Fibroblast of lung (primary cell): ENCODE measurements around the gene CAVIN2. TPM values are rescaled to one million over a fixed set of nuclear protein-coding genes. Genes with fewer than 3 reads are reported as not detected.

Experiments
- DNase-seq, 2 donors: peaks; one replicate each; pipeline versions ENCODE4 v3.0.0 to v3.0.0-alpha.2; 2010; ENCODE audit warnings: low read depth in 2 of 2
- H2AFZ ChIP-seq: 2 replicates; pipeline ENCODE4 v1.5.1; 2012; ENCODE audit warnings: low read length, control low read depth, inconsistent platforms
- H3K27ac ChIP-seq: 2 replicates; pipeline ENCODE4 v1.5.1; 2011; ENCODE audit warnings: low read length, control low read depth; ENCODE audit not compliant: insufficient read depth
- H3K27me3 ChIP-seq: 2 replicates; pipeline ENCODE4 v1.5.1; 2011; ENCODE audit warnings: mild to moderate bottlenecking, low read length; ENCODE audit not compliant: control insufficient read depth, insufficient read depth
- H3K36me3 ChIP-seq: 2 replicates; pipeline ENCODE4 v1.5.1; 2011; ENCODE audit warnings: low read length; ENCODE audit not compliant: control insufficient read depth, insufficient read depth
- H3K4me1 ChIP-seq: 2 replicates; pipeline ENCODE4 v1.5.1; 2011; ENCODE audit warnings: low read length; ENCODE audit not compliant: control insufficient read depth, insufficient read depth; ENCODE audit errors: extremely low read depth
- H3K4me2 ChIP-seq: 2 replicates; pipeline ENCODE4 v1.5.1; 2011; ENCODE audit warnings: low read length, control low read depth; ENCODE audit not compliant: insufficient read depth; ENCODE audit errors: extremely low read depth
- H3K4me3 ChIP-seq, 4 experiments: fragments of 200-600 bp in 1 of 4; sonication (generic) in 1 of 4; replicated peaks in 1 of 4; 2 replicates each; pipeline ENCODE4 v1.5.1; 2011 to 2016; ENCODE audit warnings: low read length in 4 of 4, low read depth in 3 of 4, mild to moderate bottlenecking in 3 of 4, control low read depth in 2 of 4, inconsistent platforms in 1 of 4, mixed read lengths in 1 of 4; ENCODE audit not compliant: insufficient read depth in 1 of 4; ENCODE audit errors: control extremely low read depth in 1 of 4
- H3K79me2 ChIP-seq: 2 replicates; pipeline ENCODE4 v1.5.1; 2012; ENCODE audit warnings: mild to moderate bottlenecking, low read length, inconsistent platforms; ENCODE audit not compliant: control insufficient read depth, insufficient read depth
- H3K9ac ChIP-seq: 2 replicates; pipeline ENCODE4 v1.5.1; 2011; ENCODE audit warnings: mild to moderate bottlenecking, low read length, control low read depth; ENCODE audit not compliant: insufficient read depth
- H3K9me3 ChIP-seq: 2 replicates; pipeline ENCODE4 v1.5.1; 2012; ENCODE audit warnings: low read depth, low read length; ENCODE audit not compliant: control insufficient read depth, insufficient read depth
- H4K20me1 ChIP-seq: 2 replicates; pipeline ENCODE4 v1.5.1; 2011; ENCODE audit warnings: low read length; ENCODE audit not compliant: control insufficient read depth, insufficient read depth; ENCODE audit errors: extremely low read depth
- EZH2 ChIP-seq: IDR thresholded peaks from 2 replicates; pipeline ENCODE4 v1.5.1; 2012; ENCODE audit warnings: low read length, control low read depth, mild to moderate bottlenecking; ENCODE audit errors: missing control alignments
- polyA plus RNA-seq, 2 donors: library from polyadenylated mRNA; depleted of rRNA in 1 of 2; stranded (reverse) in 1 of 2; unstranded in 1 of 2; fragments of >200 nt; gene quantifications; 2 replicates each; pipeline ENCODE4 v1.2.1, GENCODE V29; 2011 to 2012; ENCODE audit warnings: missing spikeins in 1 of 2
- total RNA-seq: library from RNA; depleted of rRNA; stranded (reverse); fragments of >200 nt; gene quantifications from 2 replicates; pipeline ENCODE4 v1.2.1, GENCODE V29; 2014
- TF ChIP-seq, protein P1 (sequence below), 2 donors: IDR thresholded peaks in 1 of 2; conservative IDR thresholded peaks in 1 of 2; 1 replicate in 1 of 2; 2 replicates in 1 of 2; pipeline ENCODE4 v1.5.1; 2011 to 2012; ENCODE audit warnings: low read length in 2 of 2, control low read depth in 1 of 2, inconsistent platforms in 1 of 2, low read depth in 1 of 2, mild to moderate bottlenecking in 1 of 2

The CAVIN2 gene
- total and polyA plus RNA-seq, 2 donors (not counting 1 experiment from before 2014, with no cell fraction given): 25.1 to 28.1 TPM

DNA sequence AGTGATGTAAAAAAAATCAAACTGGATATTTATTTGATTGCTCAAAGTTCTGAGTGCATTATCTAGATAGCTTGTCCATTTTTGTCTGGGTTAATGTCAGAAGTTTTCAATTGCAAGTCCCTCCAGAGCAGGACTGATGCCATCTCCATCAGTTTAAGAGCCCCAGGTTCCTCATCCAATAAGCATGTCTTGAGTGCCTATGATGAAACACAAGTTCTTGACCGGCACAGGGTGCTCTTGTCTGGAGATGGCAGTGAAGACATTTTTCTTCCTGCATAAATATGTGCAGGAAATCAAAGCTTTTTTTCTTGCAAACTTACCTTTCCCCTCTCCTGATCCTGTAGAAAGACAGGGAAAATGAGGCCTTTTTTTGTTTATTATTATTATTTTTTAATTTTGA lies 31.9 kb downstream of the CAVIN2 start:
- H2AFZ ChIP-seq: no peak overlapping the region
- H3K79me2 ChIP-seq: no peaks in the 10 kb centered on the region
- H3K36me3 ChIP-seq: no peaks in the 10 kb centered on the region
- H3K27me3 ChIP-seq: no peaks in the 10 kb centered on the region
- H3K4me2 ChIP-seq: no peak overlapping the region
- no peaks in the 10 kb centered on the region for H4K20me1 ChIP-seq
- no peak for TF ChIP-seq EZH2
- TF ChIP-seq, protein P1, sequence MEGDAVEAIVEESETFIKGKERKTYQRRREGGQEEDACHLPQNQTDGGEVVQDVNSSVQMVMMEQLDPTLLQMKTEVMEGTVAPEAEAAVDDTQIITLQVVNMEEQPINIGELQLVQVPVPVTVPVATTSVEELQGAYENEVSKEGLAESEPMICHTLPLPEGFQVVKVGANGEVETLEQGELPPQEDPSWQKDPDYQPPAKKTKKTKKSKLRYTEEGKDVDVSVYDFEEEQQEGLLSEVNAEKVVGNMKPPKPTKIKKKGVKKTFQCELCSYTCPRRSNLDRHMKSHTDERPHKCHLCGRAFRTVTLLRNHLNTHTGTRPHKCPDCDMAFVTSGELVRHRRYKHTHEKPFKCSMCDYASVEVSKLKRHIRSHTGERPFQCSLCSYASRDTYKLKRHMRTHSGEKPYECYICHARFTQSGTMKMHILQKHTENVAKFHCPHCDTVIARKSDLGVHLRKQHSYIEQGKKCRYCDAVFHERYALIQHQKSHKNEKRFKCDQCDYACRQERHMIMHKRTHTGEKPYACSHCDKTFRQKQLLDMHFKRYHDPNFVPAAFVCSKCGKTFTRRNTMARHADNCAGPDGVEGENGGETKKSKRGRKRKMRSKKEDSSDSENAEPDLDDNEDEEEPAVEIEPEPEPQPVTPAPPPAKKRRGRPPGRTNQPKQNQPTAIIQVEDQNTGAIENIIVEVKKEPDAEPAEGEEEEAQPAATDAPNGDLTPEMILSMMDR (conservative IDR thresholded peaks at IDR 0.05 in 1 of 2, IDR thresholded peaks at IDR 0.05 in 1 of 2; ENCODE audit: low read depth in 1 of 2, low read length in 2 of 2): no peak
- no peaks in the 10 kb centered on the region for H3K4me1 ChIP-seq
- no peaks in the 10 kb centered on the region for H3K9me3 ChIP-seq
- no peak for DNase-seq
- no peak overlapping the region for H3K27ac ChIP-seq
- no peak overlapping the region for H3K9ac ChIP-seq
- H3K4me3 ChIP-seq: no peak overlapping the region

- Histone ChIP-seq H3K9me3 (no peaks in the 10 kb centered on the region), H3K27me3 (no peaks in the 10 kb centered on the region), H3K4me1 (no peaks in the 10 kb centered on the region), H4K20me1 (no peaks in the 10 kb centered on the region), H3K9ac (no peak overlapping the region), H3K36me3 (no peaks in the 10 kb centered on the region), H3K79me2 (no peaks in the 10 kb centered on the region), H3K4me2 (no peak overlapping the region), H3K27ac (no peak overlapping the region), H2AFZ (no peak overlapping the region), H3K4me3 (no peak overlapping the region)
- DNase-seq: no peak
- TF ChIP-seq EZH2: no peak
- TF ChIP-seq, protein P1 (conservative IDR thresholded peaks at IDR 0.05 in 1 of 2, IDR thresholded peaks at IDR 0.05 in 1 of 2; ENCODE audit: low read depth in 1 of 2, low read length in 2 of 2): no peak
These were observed 32.9 kb downstream of the CAVIN2 start for GRCh38 chr2:191813943-191814342.

DNA sequence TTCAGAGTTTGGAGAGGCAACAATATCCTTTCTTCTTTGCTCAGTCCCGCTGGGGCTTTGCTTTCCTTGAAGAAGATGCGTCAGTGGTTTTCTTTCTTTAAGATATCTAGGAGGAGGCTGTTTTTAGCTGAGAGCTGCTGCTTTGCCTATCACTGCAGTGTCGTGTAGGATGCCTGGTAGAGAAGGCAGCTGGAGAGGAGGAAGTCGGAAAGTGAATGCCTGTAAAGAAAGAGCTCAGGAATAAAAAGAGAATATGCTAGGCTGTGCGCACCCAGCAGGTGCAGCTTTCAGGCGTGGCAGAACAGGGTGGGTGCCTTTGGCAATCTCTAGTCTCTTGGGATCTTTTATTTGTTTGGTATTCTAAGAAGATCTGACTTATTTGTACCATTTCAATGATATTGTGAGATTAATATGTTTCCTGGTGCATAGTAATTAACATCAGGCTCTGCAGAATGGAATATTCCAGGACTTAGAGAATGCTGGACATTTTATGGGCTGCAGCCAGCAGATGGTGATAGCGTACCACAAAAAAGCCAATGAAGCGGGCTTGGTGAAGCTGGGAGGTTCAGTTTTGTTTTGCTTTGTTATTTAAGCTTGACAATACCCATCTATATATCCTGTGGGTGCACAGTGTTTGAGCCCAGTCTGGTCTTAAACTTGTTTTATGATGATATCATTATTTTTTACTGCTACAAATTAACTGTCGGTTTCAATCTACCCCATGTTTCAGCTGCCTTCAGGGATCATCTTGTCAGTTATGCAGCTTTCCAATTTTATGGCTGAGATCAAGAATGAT lies 34.9 kb downstream of the CAVIN2 start:
- Histone ChIP-seq H3K79me2 (no peaks in the 10 kb centered on the region), H3K9me3 (no peaks in the 10 kb centered on the region), H3K36me3 (no peaks in the 10 kb centered on the region), H3K9ac (no peak overlapping the region), H4K20me1 (no peaks in the 10 kb centered on the region), H3K4me2 (no peak overlapping the region), H3K27me3 (no peaks in the 10 kb centered on the region), H3K4me1 (no peaks in the 10 kb centered on the region), H3K27ac (no peak overlapping the region), H3K4me3 (no peak overlapping the region), H2AFZ (no peak overlapping the region)
- no peak for TF ChIP-seq EZH2
- TF ChIP-seq, protein P1 (conservative IDR thresholded peaks at IDR 0.05 in 1 of 2, IDR thresholded peaks at IDR 0.05 in 1 of 2; ENCODE audit: low read depth in 1 of 2, low read length in 2 of 2): peak; percentile 85 to 86
- peak; percentile 59 to 83 for DNase-seq
